WTC11 (cell line): ENCODE data around the gene B4GALT4. TPM values are rescaled to one million over a fixed set of nuclear protein-coding genes. Genes with fewer than 3 reads are reported as not detected.

Source experiments
- ATAC-seq: fragments of 200-7000 bp; cut with Tn5 transposase; 2 replicates; pipeline ENCODE4 v1.10.0; 2021; ENCODE audit warnings: mild to moderate bottlenecking, moderate library complexity
- CTCF ChIA-PET: fragments of 300-600 bp; sonication (Branson Sonifier 250); formaldehyde crosslinking; loops from one replicate; lab custom pipeline; 2021; ENCODE audit warnings: antibody characterized with exemption; lab: Charles Lee
- POLR2A ChIA-PET: fragments of 350-600 bp; sonication (Branson Sonifier 250); formaldehyde crosslinking; loops from one replicate; lab custom pipeline; 2021; ENCODE audit warnings: antibody characterized with exemption; lab: Charles Lee
- DNase-seq: peaks from one replicate; pipeline ENCODE4 v3.0.0; 2021; ENCODE audit warnings: low spot score
- H3K27ac Mint-ChIP-seq: 2 replicates; pipeline ENCODE4 v1.8.0; 2021; ENCODE audit warnings: mixed read lengths
- H3K27me3 Mint-ChIP-seq: 2 replicates; pipeline ENCODE4 v1.8.0; 2021; ENCODE audit warnings: low read depth, mild to moderate bottlenecking, moderate library complexity, mixed read lengths
- H3K36me3 Mint-ChIP-seq: 2 replicates; pipeline ENCODE4 v1.8.0; 2021; ENCODE audit warnings: mixed read lengths
- H3K4me1 Mint-ChIP-seq: 2 replicates; pipeline ENCODE4 v1.8.0; 2022; ENCODE audit warnings: mixed read lengths
- H3K4me3 Mint-ChIP-seq: 2 replicates; pipeline ENCODE4 v1.8.0; 2021; ENCODE audit warnings: mild to moderate bottlenecking, moderate library complexity, mixed read lengths
- H3K9me3 Mint-ChIP-seq: 2 replicates; pipeline ENCODE4 v1.8.0; 2021; ENCODE audit warnings: mixed read lengths
- CREB1 ChIP-seq: sonication (generic); formaldehyde crosslinking; IDR thresholded peaks from 2 replicates; pipeline ENCODE4 v1.8.0; 2023; ENCODE audit warnings: mild to moderate bottlenecking, missing genetic modification reagents
- FOXK1 ChIP-seq: sonication (generic); formaldehyde crosslinking; IDR thresholded peaks from 2 replicates; pipeline ENCODE4 v1.8.0; 2022; ENCODE audit warnings: mild to moderate bottlenecking, moderate library complexity, missing genetic modification reagents
- GTF2I ChIP-seq: fragments of 250-450 bp; sonication (Bioruptor Pico); conservative IDR thresholded peaks from 2 replicates; pipeline ENCODE4 v1.4.0; 2021; ENCODE audit warnings: mild to moderate bottlenecking
- HMGA2 ChIP-seq: fragments of 250-450 bp; sonication (Bioruptor Pico); IDR thresholded peaks from 2 replicates; pipeline ENCODE4 v1.4.0; 2021; ENCODE audit warnings: mild to moderate bottlenecking, moderate library complexity
- KAT7 ChIP-seq: sonication (generic); formaldehyde crosslinking; IDR thresholded peaks from 2 replicates; pipeline ENCODE4 v1.8.1; 2023; ENCODE audit warnings: missing genetic modification reagents, mild to moderate bottlenecking, borderline replicate concordance
- NR3C1 ChIP-seq: sonication (generic); formaldehyde crosslinking; conservative IDR thresholded peaks from 2 replicates; pipeline ENCODE4 v1.8.1; 2023; ENCODE audit warnings: low read depth, mild to moderate bottlenecking, missing genetic modification reagents
- RELA ChIP-seq: sonication (generic); formaldehyde crosslinking; IDR thresholded peaks from 2 replicates; pipeline ENCODE4 v1.8.1; 2022; ENCODE audit warnings: missing genetic modification reagents, mild to moderate bottlenecking, borderline replicate concordance
- SP1 ChIP-seq: sonication (generic); formaldehyde crosslinking; conservative IDR thresholded peaks from 2 replicates; pipeline ENCODE4 v1.8.1; 2022; ENCODE audit warnings: missing genetic modification reagents
- TEAD1 ChIP-seq: sonication (generic); formaldehyde crosslinking; IDR thresholded peaks from 2 replicates; pipeline ENCODE4 v1.8.0; 2022; ENCODE audit warnings: mild to moderate bottlenecking, missing genetic modification reagents
- ZBTB21 ChIP-seq: sonication (generic); formaldehyde crosslinking; IDR thresholded peaks from 2 replicates; pipeline ENCODE4 v1.8.1; 2023; ENCODE audit warnings: mild to moderate bottlenecking, missing genetic modification reagents, borderline replicate concordance
- ZNF219 ChIP-seq: sonication (generic); formaldehyde crosslinking; IDR thresholded peaks from 2 replicates; pipeline ENCODE4 v1.8.0; 2023; ENCODE audit warnings: missing genetic modification reagents, mild to moderate bottlenecking, borderline replicate concordance
- ZNF317 ChIP-seq: sonication (generic); formaldehyde crosslinking; IDR thresholded peaks from 2 replicates; pipeline ENCODE4 v1.8.1; 2023; ENCODE audit warnings: low read depth, mild to moderate bottlenecking, moderate library complexity, missing genetic modification reagents, borderline replicate concordance
- ZNF396 ChIP-seq: fragments of 250-450 bp; sonication (Bioruptor Pico); IDR thresholded peaks from 2 replicates; pipeline ENCODE4 v1.8.0; 2021; ENCODE audit warnings: mild to moderate bottlenecking, moderate library complexity, borderline replicate concordance
- ZNF416 ChIP-seq: fragments of 250-450 bp; sonication (Bioruptor Pico); IDR thresholded peaks from 2 replicates; pipeline ENCODE4 v1.9.0; 2021; ENCODE audit warnings: mild to moderate bottlenecking, inconsistent platforms
- ZNF671 ChIP-seq: fragments of 250-450 bp; sonication (Bioruptor Pico); IDR thresholded peaks from 2 replicates; pipeline ENCODE4 v1.8.0; 2021; ENCODE audit warnings: mild to moderate bottlenecking
- total RNA-seq: library from RNA; stranded (reverse); gene quantifications from 3 replicates; pipeline ENCODE4 v1.2.3, GENCODE V29; 2021
- TF ChIP-seq, protein P1 (sequence below): sonication (generic); formaldehyde crosslinking; IDR thresholded peaks from 2 replicates; pipeline ENCODE4 v1.8.1; 2023; ENCODE audit warnings: mild to moderate bottlenecking, missing genetic modification reagents, borderline replicate concordance
- TF ChIP-seq, protein P2 (sequence below): fragments of 250-450 bp; sonication (Bioruptor Pico); conservative IDR thresholded peaks from 2 replicates; pipeline ENCODE4 v1.9.0; 2021; ENCODE audit warnings: mild to moderate bottlenecking
- TF ChIP-seq, protein P3 (sequence below): sonication (generic); formaldehyde crosslinking; IDR thresholded peaks from 2 replicates; pipeline ENCODE4 v1.8.0; 2023; ENCODE audit warnings: missing genetic modification reagents
- TF ChIP-seq, protein P4 (sequence below): sonication (generic); formaldehyde crosslinking; IDR thresholded peaks from 2 replicates; pipeline ENCODE4 v1.8.0; 2022; ENCODE audit warnings: mild to moderate bottlenecking, missing genetic modification reagents
- TF ChIP-seq, protein P5 (sequence below): sonication (generic); formaldehyde crosslinking; IDR thresholded peaks from 2 replicates; pipeline ENCODE4 v1.8.1; 2022; ENCODE audit warnings: mild to moderate bottlenecking, moderate library complexity, missing genetic modification reagents
- TF ChIP-seq, protein P6 (sequence below): fragments of 250-450 bp; sonication (Bioruptor Pico); IDR thresholded peaks from 2 replicates; pipeline ENCODE4 v1.8.0; 2021; ENCODE audit warnings: mild to moderate bottlenecking

The B4GALT4 gene
- total RNA-seq, 1 experiment from 2014 or later, result 37.7 TPM

DNA sequence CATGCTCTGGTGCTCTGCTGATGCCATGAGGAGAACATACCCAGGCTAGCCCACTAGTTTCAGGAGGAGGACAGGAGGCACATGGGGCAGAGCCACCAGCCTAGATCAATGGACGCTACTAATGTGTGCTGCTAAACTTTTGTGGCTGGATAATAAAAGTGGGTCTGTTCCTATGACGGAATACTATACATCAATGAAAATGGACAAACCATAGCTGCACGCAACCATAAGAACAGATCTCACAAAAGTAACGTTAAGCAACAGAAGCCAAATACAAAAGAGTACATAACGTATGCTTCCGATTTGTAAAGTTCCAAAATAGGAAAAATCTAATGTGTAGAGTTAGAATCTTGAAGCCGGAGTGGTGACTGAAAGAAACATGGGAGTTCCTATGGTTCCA, 11.5 kb downstream of the B4GALT4 start (continued):
- TF ChIP-seq, protein P1, sequence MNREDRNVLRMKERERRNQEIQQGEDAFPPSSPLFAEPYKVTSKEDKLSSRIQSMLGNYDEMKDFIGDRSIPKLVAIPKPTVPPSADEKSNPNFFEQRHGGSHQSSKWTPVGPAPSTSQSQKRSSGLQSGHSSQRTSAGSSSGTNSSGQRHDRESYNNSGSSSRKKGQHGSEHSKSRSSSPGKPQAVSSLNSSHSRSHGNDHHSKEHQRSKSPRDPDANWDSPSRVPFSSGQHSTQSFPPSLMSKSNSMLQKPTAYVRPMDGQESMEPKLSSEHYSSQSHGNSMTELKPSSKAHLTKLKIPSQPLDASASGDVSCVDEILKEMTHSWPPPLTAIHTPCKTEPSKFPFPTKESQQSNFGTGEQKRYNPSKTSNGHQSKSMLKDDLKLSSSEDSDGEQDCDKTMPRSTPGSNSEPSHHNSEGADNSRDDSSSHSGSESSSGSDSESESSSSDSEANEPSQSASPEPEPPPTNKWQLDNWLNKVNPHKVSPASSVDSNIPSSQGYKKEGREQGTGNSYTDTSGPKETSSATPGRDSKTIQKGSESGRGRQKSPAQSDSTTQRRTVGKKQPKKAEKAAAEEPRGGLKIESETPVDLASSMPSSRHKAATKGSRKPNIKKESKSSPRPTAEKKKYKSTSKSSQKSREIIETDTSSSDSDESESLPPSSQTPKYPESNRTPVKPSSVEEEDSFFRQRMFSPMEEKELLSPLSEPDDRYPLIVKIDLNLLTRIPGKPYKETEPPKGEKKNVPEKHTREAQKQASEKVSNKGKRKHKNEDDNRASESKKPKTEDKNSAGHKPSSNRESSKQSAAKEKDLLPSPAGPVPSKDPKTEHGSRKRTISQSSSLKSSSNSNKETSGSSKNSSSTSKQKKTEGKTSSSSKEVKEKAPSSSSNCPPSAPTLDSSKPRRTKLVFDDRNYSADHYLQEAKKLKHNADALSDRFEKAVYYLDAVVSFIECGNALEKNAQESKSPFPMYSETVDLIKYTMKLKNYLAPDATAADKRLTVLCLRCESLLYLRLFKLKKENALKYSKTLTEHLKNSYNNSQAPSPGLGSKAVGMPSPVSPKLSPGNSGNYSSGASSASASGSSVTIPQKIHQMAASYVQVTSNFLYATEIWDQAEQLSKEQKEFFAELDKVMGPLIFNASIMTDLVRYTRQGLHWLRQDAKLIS (CRISPR knock-in tag), result no peak
- TF ChIP-seq, all 79 proteins: peak for 0

DNA sequence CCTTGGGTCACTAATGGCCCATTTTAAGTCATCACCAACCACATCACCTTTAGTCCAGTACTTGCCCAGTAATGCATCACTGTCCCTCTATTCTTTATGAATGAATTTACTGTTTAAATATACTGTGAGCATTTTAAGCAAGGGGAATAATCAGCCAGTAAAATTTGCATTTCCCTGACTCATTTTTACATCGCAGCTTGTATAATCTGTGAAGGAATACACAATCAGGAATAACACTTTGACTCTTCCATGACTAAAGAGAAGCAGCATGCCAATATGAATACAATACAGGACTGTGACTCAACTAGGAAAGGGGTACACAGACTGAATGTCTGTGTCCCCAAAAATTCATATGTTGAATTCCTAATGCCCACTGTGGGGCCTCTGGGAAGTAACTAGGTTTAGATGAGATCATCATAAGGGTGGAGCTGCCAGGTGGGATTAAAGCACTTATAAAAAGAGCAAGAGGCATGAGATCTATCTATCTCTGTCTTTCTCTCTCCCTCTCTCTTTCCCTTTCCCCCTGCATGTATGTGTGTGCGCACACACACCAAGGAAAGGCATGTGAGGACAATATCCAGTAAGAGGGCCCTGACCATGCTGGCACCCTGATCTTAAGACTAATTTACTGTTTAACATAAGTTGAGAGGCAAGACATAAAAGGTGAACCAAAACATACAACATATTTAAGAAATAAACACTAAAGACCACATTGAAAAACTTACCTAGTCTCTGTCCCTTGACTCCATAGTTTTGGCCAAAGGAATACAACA, 12.1 kb downstream of the B4GALT4 start:
- H3K36me3 Mint-ChIP-seq, result peaks cover 67% of the 10 kb centered on the region
- ChIA-PET CTCF (interaction anchor here (1.1 kb wide), 1 partner anchor 344 kb away, joined by 3 read pairs; no protein-coding TSS in a partner anchor), POLR2A (no interaction called here)
- no peak for ATAC-seq
- H3K9me3 Mint-ChIP-seq, result no peaks in the 10 kb centered on the region
- H3K4me3 Mint-ChIP-seq, result no peak overlapping the region
- H3K4me1 Mint-ChIP-seq, result no peaks in the 10 kb centered on the region
- H3K27ac Mint-ChIP-seq, result no peak overlapping the region
- no peak for DNase-seq
- TF ChIP-seq GTF2I (CRISPR knock-in tag) (no peak), SP1 (CRISPR knock-in tag) (no peak), ZNF671 (CRISPR knock-in tag) (no peak), RELA (no peak), ZNF416 (CRISPR knock-in tag) (no peak), KAT7 (CRISPR knock-in tag) (no peak), ZNF396 (CRISPR knock-in tag) (no peak)
- TF ChIP-seq, protein P2, sequence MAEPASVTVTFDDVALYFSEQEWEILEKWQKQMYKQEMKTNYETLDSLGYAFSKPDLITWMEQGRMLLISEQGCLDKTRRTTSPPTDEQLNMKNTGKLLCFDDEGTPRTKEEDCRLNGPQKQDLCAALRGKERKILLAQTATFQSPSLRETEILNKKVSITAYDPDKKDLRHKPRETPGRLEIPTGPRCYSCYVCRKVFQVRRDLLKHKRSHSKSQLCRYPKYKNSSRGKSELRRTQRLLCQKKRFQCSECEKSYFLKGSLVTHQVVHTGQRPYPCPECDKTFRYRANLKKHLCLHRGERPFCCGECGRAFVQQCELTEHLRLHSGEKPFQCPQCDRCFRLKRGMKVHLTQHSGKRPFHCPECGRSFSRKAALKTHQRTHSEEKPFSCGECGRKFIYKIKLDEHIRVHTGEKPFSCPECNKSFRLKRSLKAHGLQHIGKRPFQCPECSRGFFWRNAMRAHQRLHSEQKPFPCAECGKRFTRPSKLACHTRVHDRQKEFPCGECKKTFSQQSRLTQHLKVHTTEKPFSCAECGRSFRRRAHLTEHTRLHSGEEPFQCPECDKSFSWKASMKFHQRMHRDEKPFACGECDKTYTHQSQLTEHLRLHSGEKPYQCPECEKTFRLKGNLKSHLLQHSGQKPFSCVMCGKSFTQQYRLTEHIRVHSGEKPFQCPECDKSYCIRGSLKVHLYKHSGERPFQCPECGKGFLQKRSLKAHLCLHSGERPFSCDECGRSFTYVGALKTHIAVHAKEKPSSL, result no peak
- TF ChIP-seq, all 79 proteins: peak for 0
- H3K27me3 Mint-ChIP-seq, result no peaks in the 10 kb centered on the region

DNA sequence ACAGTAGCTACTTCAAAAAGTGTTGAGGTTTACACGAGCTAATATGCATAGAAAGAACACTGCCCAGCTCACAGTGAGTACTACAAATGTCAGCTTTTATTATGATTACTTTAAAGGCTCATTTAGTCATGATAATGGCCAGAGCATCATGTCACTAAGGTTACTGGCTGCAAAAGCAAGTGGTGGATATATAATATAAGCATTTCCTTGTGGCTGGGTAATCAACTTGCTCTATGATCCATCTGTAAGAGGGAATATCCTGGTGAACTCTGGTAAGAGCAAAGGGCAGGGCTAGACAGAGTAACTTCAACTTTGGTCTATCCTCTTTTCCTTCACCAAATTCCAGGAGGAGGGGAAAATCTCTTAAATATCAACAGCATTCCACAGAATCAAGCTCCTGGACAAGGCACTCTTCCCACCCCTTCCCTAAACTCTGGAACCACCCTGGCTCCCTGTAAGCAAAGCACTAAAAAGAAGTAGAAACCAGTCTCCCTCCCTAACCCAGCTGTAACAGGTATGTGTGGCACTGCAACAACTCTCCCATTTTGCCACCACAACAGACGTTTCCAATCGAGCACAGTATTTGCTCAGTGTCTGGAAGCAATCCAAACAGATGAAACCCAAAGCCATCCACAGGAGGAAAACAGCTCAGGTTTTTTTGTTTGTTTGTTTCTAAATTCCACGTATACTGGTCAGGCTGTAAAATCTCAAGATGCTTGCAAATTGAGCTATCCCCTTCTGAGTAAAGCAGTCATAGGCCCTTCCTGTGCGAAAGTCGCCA, 13.4 kb downstream of the B4GALT4 start:
- POLR2A ChIA-PET, result no interaction called here
- H3K4me1 Mint-ChIP-seq, result no peaks in the 10 kb centered on the region
- CTCF ChIA-PET, result interaction anchor here (1.1 to 1.6 kb wide), 3 partner anchors 13 to 343 kb away, joined by 3 to 6 read pairs (median 3); partner anchors contain the start of gene B4GALT4
- no peak for ATAC-seq
- no peak for DNase-seq
- H3K4me3 Mint-ChIP-seq, result no peak overlapping the region
- H3K27me3 Mint-ChIP-seq, result no peaks in the 10 kb centered on the region
- H3K36me3 Mint-ChIP-seq, result peaks cover 67% of the 10 kb centered on the region
- no peaks in the 10 kb centered on the region for H3K9me3 Mint-ChIP-seq
- 0 out of 2 replicates have a peak overlapping the region, but pooled peaks have one; percentile 28 for H3K27ac Mint-ChIP-seq
- TF ChIP-seq ZBTB21 (CRISPR knock-in tag) (no peak), GTF2I (CRISPR knock-in tag) (no peak), TEAD1 (CRISPR knock-in tag) (no peak), NR3C1 (CRISPR knock-in tag) (no peak), SP1 (CRISPR knock-in tag) (no peak), ZNF317 (CRISPR knock-in tag) (no peak), FOXK1 (no peak), ZNF219 (CRISPR knock-in tag) (no peak), HMGA2 (no peak), CREB1 (CRISPR knock-in tag) (no peak)
- TF ChIP-seq, protein P3, sequence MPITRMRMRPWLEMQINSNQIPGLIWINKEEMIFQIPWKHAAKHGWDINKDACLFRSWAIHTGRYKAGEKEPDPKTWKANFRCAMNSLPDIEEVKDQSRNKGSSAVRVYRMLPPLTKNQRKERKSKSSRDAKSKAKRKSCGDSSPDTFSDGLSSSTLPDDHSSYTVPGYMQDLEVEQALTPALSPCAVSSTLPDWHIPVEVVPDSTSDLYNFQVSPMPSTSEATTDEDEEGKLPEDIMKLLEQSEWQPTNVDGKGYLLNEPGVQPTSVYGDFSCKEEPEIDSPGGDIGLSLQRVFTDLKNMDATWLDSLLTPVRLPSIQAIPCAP (CRISPR knock-in tag), result no peak
- TF ChIP-seq, protein P4, sequence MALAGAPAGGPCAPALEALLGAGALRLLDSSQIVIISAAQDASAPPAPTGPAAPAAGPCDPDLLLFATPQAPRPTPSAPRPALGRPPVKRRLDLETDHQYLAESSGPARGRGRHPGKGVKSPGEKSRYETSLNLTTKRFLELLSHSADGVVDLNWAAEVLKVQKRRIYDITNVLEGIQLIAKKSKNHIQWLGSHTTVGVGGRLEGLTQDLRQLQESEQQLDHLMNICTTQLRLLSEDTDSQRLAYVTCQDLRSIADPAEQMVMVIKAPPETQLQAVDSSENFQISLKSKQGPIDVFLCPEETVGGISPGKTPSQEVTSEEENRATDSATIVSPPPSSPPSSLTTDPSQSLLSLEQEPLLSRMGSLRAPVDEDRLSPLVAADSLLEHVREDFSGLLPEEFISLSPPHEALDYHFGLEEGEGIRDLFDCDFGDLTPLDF (CRISPR knock-in tag), result no peak
- TF ChIP-seq, protein P5, sequence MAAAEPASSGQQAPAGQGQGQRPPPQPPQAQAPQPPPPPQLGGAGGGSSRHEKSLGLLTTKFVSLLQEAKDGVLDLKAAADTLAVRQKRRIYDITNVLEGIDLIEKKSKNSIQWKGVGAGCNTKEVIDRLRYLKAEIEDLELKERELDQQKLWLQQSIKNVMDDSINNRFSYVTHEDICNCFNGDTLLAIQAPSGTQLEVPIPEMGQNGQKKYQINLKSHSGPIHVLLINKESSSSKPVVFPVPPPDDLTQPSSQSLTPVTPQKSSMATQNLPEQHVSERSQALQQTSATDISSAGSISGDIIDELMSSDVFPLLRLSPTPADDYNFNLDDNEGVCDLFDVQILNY, result no peak
- TF ChIP-seq, protein P6, sequence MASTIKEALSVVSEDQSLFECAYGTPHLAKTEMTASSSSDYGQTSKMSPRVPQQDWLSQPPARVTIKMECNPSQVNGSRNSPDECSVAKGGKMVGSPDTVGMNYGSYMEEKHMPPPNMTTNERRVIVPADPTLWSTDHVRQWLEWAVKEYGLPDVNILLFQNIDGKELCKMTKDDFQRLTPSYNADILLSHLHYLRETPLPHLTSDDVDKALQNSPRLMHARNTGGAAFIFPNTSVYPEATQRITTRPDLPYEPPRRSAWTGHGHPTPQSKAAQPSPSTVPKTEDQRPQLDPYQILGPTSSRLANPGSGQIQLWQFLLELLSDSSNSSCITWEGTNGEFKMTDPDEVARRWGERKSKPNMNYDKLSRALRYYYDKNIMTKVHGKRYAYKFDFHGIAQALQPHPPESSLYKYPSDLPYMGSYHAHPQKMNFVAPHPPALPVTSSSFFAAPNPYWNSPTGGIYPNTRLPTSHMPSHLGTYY (CRISPR knock-in tag), result no peak
